RWPE1 (cell line): ENCODE results near the gene MMP21.

Source experiments
- CTCF ChIA-PET: fragments of 350-600 bp; sonication (Branson Sonifier 250); formaldehyde crosslinking; extraction: SDS; loops from one replicate; lab custom pipeline; 2021; lab: Yijun Ruan, JAX
- POLR2A ChIA-PET: fragments of 400-600 bp; formaldehyde crosslinking; extraction: SDS; loops from one replicate; lab custom pipeline; 2020; ENCODE audit warnings: antibody characterized with exemption; ENCODE audit not compliant: low non-redundant PET; lab: Yijun Ruan, JAX
- DNase-seq: peaks from one replicate; pipeline ENCODE4 v3.0.0; 2012; ENCODE audit warnings: low spot score
- H3K27ac ChIP-seq: fragments of 450-650 bp; 2 replicates; pipeline ENCODE4 v1.5.1; 2017
- CTCF ChIP-seq: fragments of 450-650 bp; conservative IDR thresholded peaks from 2 replicates; pipeline ENCODE4 v1.5.1; 2017; ENCODE audit warnings: low read depth, mild to moderate bottlenecking

The MMP21 gene

GRCh38 chr10:125770844-125771243, 4.8 kb downstream of the MMP21 start:
- H3K27ac ChIP-seq, result no peak overlapping the region
- POLR2A ChIA-PET, result no interaction called here
- CTCF ChIA-PET, result interaction anchor here (0.6 kb wide), 2 partner anchors 22 to 1738 kb away, joined by 4 to 5 read pairs; no protein-coding TSS in a partner anchor
- no peak for DNase-seq
- TF ChIP-seq CTCF, result no peak

GRCh38 chr10:125769175-125769574, 6.4 kb downstream of the MMP21 start:
- CTCF ChIA-PET, result no interaction called here
- POLR2A ChIA-PET, result no interaction called here
- no peak for TF ChIP-seq CTCF
- no peak for DNase-seq
- no peak overlapping the region for H3K27ac ChIP-seq

- H3K27ac ChIP-seq, result no peak overlapping the region
- TF ChIP-seq CTCF, result no peak
- POLR2A ChIA-PET, result no interaction called here
- DNase-seq, result peak; percentile 25
- CTCF ChIA-PET, result no interaction called here
These were observed 7.3 kb downstream of the MMP21 start for GRCh38 chr10:125768219-125768855.

GRCh38 chr10:125766511-125766910, 9.1 kb downstream of the MMP21 start:
- no peak for TF ChIP-seq CTCF
- POLR2A ChIA-PET, result no interaction called here
- no peak for DNase-seq
- H3K27ac ChIP-seq, result no peak overlapping the region
- CTCF ChIA-PET, result no interaction called here

- H3K27ac ChIP-seq, result no peak overlapping the region
- no peak for DNase-seq
- ChIA-PET CTCF (no interaction called here), POLR2A (no interaction called here)
- no peak for TF ChIP-seq CTCF
These were observed 9.8 kb downstream of the MMP21 start for GRCh38 chr10:125765835-125766234.

- ChIA-PET POLR2A (interaction anchor here (0.7 kb wide), 1 partner anchor 34 kb away, joined by 10 read pairs; no protein-coding TSS in a partner anchor), CTCF (no interaction called here)
- no peak for TF ChIP-seq CTCF
- no peak for DNase-seq
- no peak overlapping the region for H3K27ac ChIP-seq
These were observed 12.7 kb downstream of the MMP21 start for GRCh38 chr10:125762692-125763648.
